HG03520 (cell line): Measurements from ENCODE around the gene ATP8B2.
A peak's percentile ranks its signal among the peaks of the same experiment; 100 is the strongest.

Experiments
- ATAC-seq: cut with Tn5 transposase; IDR thresholded peaks from one replicate; pipeline ENCODE4 v1.9.1; 2021; ENCODE audit warnings: mild to moderate bottlenecking, moderate library complexity; ENCODE audit not compliant: unreplicated experiment

The ATP8B2 gene

DNA sequence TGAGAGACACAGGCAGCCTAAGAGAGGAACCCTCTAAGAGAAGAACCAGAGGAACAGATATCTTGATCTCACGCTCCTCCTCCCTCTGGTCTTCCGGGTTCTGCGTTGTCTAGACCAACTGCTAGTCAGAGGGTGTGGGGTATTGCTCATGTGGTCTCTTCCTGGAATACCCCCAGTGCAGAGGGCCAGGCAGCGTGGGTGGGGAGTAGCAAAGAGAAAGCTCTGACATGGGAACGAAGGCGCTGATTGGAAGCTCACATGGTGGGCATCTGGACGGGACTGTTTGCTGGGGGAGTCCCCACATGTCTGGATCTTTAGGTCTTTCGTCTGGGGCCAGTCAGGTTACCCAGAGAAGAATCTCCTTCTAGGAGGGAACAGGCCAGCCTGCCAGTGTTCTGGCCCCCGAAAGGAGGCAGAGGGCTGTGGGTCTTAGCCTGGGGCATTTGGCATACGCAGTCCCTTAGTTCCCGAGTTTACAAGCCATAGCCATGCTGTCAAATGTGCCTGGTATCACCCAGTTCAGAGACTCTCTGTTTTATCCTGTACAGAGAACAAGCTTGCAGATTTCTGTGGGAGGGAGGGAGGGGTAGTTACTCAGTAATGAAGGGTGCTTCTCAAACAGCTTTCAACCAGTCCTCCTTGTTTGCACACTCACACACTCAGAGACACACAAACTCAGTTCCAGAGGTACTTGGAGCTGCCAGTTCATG, 61.5 kb downstream of the ATP8B2 start:
- peak; percentile 77 for ATAC-seq

DNA sequence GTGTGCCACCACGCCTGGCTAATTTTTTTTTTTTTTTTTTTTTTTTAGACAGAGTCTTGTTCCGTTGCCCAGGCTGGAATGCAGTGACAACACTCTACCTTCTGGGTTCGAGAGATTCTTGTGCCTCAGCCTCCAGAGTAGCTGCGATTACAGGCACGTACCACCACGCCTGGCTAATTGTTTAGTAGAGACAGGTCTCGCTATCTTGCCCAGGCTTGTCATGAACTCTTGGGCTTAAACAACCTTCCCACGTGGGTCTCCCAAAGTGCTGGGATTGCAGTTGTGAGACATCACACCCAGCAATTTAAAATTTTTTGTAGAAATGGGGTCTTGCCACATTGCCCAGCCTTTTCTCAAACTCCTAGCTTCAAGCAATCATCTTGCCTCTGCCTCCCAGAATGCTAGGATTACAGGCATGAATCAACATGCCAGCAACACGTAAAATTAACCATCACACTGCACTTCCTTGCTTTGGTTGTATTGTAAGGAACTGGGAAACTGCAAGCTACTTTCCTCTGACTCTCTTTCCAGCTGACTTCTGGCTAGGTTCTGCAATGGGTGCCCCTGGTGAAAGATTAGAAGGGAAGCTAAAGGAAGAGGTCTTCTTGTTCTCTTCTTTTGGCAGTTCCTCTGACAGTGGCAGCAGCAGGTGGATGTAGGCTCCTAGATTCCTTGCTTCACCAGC, 65.9 kb downstream of the ATP8B2 start:
- no peak for ATAC-seq

DNA sequence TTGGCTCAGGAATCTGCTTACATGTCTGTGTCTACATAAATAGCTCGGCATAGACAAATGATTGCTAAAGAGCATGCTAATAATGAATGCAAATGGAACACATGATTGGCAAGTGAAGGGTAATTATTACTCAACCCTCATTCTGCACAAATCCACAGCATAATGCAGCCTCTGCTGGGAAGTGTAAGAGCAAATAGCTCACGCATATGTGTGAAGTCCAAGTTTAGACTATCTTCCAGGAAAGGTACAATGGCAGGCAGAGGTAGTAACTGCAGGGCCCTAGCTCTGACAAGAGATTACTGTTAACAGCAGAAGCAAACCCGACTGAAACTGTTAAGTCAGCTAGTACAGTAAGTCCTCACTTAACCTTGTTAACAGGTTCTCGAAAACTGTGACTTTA, 72.8 kb downstream of the ATP8B2 start:
- no peak for ATAC-seq

DNA sequence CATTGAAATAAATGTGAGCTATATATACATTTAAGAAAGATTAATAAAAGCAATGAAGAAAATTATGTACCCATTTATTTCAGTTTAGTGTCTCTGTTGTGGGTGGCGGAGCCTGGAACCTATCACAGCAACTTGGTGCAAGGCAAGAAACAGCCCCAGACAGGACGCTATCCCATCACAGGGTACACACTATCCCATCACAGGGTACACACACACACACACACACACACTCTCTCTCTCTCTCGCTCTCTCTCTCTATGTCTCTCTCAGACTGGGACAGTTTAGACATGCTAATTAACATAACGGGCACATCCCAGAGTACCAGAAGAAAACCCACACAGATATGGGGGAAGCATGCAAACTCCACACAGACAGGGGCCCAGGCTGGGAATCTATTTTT, 73.4 kb downstream of the ATP8B2 start:
- no peak for ATAC-seq

DNA sequence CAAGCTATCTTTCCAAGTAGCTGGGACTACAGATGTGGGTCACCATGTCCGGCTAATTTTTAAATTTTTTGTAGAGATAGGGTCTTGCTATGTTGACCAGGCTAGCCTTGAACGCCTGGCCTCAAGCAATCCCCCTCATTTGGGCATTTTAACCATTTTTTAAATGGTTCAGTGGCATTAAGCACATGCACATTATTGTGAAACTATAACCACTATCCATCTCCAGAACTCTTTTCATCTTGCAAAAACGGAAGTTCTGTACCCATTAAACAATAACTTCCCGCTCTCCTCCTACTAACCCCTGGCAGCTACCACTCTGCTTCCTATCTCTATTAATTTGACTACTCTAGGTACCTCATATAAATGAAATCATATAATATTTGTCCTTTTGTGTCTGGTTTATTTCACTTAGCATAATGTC, 75.1 kb downstream of the ATP8B2 start:
- ATAC-seq: no peak
